SKM-1 (cell line): ENCODE measurements around the gene GOLGA7B.

Experiments
- DNase-seq: peaks from one replicate; lab custom pipeline; 2025; ENCODE audit not compliant: unreplicated experiment; lab: John Stamatoyannopoulos, UW

Gene GOLGA7B

DNA sequence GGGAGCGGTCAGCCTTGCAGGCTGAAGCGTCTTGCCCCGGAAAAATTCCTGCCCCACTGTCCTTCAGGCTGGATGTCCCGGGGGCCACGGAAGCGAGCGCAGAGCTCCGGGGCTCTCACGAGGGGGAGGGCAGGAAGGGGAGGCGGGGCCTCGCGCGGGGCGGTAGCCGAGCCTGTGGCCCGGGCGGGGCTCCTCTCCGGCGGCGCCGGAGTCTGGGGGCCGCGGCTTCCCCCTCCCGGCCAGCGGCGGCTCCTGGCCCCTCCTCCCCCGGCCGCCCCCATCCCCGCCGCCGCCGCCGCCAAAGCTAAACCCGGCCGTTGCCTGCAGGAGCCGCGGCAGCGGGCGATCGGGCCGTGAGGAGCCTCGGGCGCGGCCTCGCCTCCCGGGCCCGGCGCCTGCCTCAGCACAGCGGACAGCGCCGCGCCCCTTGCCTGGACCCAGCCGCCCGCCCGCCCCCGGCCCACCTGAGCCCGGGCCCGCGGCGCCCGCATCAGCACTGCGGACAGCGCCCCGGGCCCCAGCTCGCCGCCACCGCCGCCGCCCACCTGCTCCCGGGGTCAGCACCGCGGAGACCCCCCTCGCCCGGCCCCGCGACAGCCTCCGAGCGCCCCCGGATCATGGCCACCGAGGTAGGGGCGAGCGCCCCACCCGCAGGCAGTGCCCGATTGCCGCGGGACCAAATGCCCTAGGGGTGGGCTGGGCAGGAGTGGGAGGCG lies at the start of gene GOLGA7B:
Gene GOLGA7B, plus strand, starts transcription at position 157 of the 716 bp plus-strand sequence. Its CDS starts 461 bp downstream, at position 618.
- no peak for DNase-seq

- no peak for DNase-seq
Measured at GRCh38 chr10:97800474-97800873, 49.2 kb upstream of the GOLGA7B start.

- no peak for DNase-seq
Measured at GRCh38 chr10:97801422-97801821, 48.2 kb upstream of the GOLGA7B start.

DNA sequence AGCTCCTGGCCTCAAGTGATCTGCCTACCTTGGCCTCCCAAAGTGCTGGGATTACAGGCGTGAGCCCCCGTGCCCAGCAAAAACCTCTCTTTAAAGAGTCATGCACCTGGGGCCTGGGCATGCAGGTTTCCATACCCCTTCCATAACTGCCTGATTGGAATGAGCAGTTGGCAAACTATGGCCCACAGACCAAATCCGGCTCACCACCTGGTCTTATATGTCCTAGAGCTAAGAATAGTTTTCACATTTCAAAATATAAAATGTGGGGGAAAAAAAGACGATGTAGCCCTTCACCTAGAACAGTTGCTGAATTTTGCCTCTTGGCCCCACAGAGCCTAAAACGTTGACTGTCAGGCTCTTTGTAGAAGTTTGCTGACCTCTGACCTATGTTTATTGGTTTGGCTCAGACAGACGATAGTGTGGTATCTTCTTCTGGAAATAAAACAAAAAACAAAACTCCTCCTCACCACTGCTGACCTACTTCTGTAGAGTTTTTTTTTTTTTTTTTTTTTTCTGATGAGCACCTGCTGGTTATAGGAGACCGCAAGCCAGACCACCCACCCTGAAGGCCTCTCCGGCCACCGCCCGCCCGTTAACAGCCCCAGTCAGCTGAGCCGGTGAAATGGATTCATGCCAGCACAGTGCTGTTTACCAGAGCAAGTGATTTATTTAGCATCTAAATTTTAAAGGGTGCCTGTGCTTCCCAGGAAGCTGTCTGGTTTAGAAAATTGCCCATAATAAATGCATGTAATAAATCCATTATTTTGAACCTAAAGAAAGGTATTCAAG lies 44.4 kb upstream of the GOLGA7B start:
- DNase-seq = no peak

DNA sequence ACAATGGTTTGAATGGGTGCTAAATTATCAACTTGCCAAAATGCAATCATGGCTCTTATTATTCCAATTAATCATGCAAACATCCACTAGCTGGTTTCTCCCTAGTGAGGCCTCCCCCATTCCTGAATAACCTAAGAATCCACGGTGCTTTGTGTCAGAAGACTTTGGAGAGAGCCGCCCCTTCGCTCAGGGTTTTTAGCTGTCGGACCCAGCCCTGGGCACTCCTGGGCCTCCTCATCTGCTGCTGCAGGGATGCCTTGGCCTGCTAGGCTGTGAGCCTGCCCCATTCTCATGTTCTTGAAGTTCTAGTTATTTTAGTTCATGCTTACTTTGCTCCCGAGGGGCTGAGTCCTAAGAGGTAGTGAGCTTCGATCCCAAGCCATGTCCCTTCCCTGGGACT lies 43.7 kb upstream of the GOLGA7B start:
- DNase-seq = no peak

DNA sequence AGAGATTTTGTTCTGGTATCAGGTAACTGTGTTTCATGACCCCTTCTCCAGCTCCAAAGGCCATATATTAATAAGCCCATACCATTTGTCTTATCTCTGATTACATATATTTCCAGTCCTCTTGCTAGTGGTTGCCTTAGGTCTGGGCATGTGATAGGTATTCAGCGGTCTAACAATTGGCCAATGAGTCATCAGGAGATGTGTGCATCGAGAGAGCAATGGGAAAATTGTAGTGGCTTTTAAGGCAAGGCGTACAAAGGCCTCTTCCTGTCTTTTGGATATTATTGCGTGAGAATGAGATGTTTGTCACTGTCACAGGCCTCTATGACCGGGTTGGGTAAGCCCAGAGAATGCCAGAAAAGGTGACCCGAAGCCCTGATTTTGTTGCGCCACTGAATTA lies 39.2 kb upstream of the GOLGA7B start:
- DNase-seq = no peak

GRCh38 chr10:97811958-97812357 lies 37.7 kb upstream of the GOLGA7B start:
- DNase-seq = no peak

GRCh38 chr10:97812696-97813095 lies 36.9 kb upstream of the GOLGA7B start:
- DNase-seq = no peak

DNA sequence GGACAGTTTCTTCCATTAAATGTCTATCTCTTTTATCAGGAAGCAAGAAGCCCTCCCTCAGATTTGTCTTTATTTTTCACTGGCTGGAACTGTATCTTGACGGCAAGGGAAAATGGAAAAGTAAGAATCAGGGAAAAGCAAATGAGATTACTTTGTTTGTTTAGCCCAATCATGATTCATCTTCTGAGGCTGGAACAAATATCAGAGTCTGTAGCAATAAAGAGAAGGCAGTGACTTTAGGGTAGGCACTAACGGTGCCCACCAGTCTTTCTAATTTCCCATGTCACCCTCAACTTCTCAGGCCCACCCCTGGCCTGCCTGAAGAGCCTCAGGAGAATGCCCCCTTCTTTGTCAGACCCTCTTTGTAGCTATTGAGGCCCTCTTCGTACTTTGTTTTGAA lies 36.3 kb upstream of the GOLGA7B start:
- DNase-seq = no peak

- DNase-seq = no peak
Measured at GRCh38 chr10:97814996-97815395, 34.6 kb upstream of the GOLGA7B start.

DNA sequence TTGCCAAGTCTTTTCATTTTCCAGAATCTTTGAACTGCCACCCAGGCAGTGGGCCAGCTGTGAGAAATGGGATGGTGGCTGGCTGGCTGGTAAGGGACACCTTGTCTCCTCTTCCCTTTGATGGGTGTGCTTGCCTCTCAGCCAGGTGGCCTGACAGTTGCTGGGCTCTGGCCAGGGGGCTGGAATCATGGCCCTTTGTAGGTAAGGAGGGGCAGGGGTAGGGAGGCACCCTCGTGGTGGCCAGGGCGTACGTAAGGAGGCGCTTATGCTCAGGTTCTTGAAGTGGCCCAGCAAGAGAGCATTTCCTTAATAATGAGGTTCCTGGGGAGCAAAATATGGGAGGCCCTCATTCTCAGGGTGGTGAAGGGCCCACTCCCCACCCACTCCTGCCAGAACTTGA lies 33.0 kb upstream of the GOLGA7B start:
- DNase-seq = no peak

GRCh38 chr10:97818572-97818971 lies 31.1 kb upstream of the GOLGA7B start:
- DNase-seq = no peak

GRCh38 chr10:97820096-97820704 lies 29.4 kb upstream of the GOLGA7B start:
- DNase-seq = no peak

- no peak for DNase-seq
Measured at GRCh38 chr10:97821308-97822038, 28.2 kb upstream of the GOLGA7B start.

- no peak for DNase-seq
Measured at GRCh38 chr10:97822261-97822687, 27.4 kb upstream of the GOLGA7B start.

GRCh38 chr10:97823734-97824133 lies 25.9 kb upstream of the GOLGA7B start:
- DNase-seq = no peak

DNA sequence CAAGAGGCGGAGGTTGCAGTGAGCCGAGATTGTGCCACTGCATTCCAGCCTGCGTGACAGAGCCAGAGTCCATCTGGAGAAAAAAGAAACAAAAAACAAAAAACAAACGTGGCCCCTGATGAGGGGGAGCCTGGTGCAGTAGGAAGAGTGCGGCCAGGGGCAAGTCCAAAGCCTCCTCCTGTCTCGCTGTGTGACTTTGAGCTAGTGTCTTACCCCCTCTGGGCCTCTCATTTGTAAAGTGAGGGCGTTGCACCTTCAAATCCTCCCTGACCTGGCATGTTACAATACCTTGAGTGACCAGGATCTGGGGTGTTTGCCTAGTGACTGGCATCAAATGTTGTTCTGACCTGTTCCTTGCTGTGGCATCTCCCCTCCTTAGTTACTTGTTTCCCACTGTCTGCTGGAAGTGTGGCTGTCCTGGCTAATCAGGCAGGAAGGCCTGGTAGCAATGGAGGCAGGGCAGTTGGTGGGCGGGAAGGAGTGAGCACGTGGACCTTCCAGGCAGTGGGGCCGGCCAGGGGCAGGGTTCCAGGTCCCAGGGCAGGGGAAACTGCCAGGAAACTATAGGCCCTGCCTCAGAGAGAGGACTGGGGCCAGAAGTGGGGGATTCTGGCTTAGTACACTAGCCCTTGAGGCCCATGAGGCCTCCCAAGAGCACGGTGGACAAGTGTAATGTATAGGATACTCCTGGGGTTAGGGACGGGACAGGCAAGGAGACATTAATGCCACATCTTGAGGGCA lies 24.5 kb upstream of the GOLGA7B start:
- DNase-seq = no peak

DNA sequence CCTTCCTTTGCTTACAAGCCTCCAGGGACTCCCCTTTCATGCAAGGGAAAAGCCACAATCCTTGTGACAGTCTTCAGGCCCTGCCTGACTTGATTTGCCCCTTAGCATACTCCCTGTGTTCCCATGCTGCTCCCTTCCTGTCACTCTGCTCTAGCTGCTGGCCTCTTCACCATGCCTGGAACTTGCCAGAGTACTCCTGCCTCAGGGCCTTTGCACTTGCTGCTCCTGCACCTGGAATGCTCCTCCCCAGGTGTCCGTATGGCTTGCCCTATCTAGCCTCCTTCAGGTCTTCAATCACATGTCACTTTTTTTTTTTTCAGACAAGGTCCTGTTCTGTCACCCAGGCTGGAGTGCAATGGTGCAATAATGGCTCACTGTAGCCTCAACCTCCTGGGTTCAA lies 22.8 kb upstream of the GOLGA7B start:
- no peak for DNase-seq

DNA sequence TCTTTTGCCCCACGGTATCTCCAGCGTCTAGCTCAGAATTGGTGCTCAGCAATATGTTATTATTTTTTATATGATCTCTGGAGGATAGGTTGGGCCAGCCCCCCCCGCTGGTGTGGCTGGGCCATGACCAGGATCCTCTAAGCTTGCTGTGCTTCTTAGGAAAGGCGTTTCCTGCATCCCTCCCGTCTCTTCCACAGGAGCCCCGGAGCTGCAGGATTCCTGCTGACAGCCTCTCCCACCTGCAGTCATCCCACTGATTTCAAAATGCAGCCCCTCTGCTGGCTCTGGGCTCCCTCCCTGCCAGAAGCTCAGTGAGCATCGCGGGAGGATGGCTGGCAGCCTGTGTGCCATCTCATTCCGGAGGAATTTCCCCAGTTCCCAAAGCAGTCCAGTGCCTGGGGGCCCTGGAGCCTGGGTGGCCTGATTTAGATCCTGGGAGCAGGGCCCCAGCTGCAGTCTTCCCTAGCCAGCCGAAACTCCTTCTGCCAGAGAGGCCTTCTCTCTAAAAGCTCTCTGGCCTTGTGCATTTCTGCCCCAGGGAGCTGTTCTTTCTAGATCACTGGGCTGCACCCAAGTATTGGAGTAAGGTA lies 21.8 kb upstream of the GOLGA7B start:
- DNase-seq = no peak

- no peak for DNase-seq
Measured at GRCh38 chr10:97828721-97829120, 20.9 kb upstream of the GOLGA7B start.
